ENCODE measurements around the gene IFT43. TPM values are rescaled to one million over a fixed set of nuclear protein-coding genes. Genes with fewer than 3 reads are reported as not detected.
A peak's percentile ranks its signal among the peaks of the same experiment; 100 is the strongest.

The IFT43 gene
- 10 to 100 TPM; 50.3 to 51.3 (median 51.2) TPM for polyA plus RNA-seq (ENCODE audit: insufficient read length in 3 of 3)
- long read RNA-seq, donor 1, transcript IFT43-202 (9 exons, 833 nt) = major isoform, 25 of 52 reads
- long read RNA-seq, donor 1, partial matches to known transcripts = 24 of 52 reads
- long read RNA-seq, donor 1, other reads (novel, unspliced or antisense) = 0 of 52 reads
- long read RNA-seq, donor 2, transcript IFT43-202 (9 exons, 833 nt) = major isoform, 31 of 55 reads
- long read RNA-seq, donor 2, partial matches to known transcripts = 20 of 55 reads
- long read RNA-seq, donor 2, other reads (novel, unspliced or antisense) = 0 of 55 reads
- long read RNA-seq, donor 3, transcript IFT43-202 (9 exons, 833 nt) = major isoform, 32 of 47 reads
- long read RNA-seq, donor 3, partial matches to known transcripts = 12 of 47 reads
- long read RNA-seq, donor 3, other reads (novel, unspliced or antisense) = 0 of 47 reads
- long read RNA-seq, donor 4, transcript IFT43-202 (9 exons, 833 nt) = major isoform, 25 of 53 reads
- long read RNA-seq, donor 4, partial matches to known transcripts = 25 of 53 reads
- long read RNA-seq, donor 4, other reads (novel, unspliced or antisense) = 0 of 53 reads
- long read RNA-seq, donor 5, transcript IFT43-202 (9 exons, 833 nt) = major isoform, 5 of 11 reads
- long read RNA-seq, donor 5, partial matches to known transcripts = 5 of 11 reads
- long read RNA-seq, donor 5, other reads (novel, unspliced or antisense) = 0 of 11 reads
- long read RNA-seq, donor 6, transcript IFT43-202 (9 exons, 833 nt) = major isoform, 23 of 24 reads
- long read RNA-seq, donor 6, partial matches to known transcripts = 0 of 24 reads
- long read RNA-seq, donor 6, other reads (novel, unspliced or antisense) = 0 of 24 reads
- long read RNA-seq, donor 7, transcript IFT43-202 (9 exons, 833 nt) = major isoform, 28 of 59 reads
- long read RNA-seq, donor 7, partial matches to known transcripts = 29 of 59 reads
- long read RNA-seq, donor 7, other reads (novel, unspliced or antisense) = 0 of 59 reads
- long read RNA-seq, donor 8, transcript IFT43-202 (9 exons, 833 nt) = major isoform, 9 of 10 reads
- long read RNA-seq, donor 8, partial matches to known transcripts = 0 of 10 reads
- long read RNA-seq, donor 8, other reads (novel, unspliced or antisense) = 0 of 10 reads
- long read RNA-seq, donor 9, transcript IFT43-202 (9 exons, 833 nt) = major isoform, 31 of 55 reads
- long read RNA-seq, donor 9, partial matches to known transcripts = 16 of 55 reads
- long read RNA-seq, donor 9, other reads (novel, unspliced or antisense) = 5 of 55 reads
- long read RNA-seq, donor 10, transcript IFT43-202 (9 exons, 833 nt) = major isoform, 13 of 27 reads
- long read RNA-seq, donor 10, partial matches to known transcripts = 13 of 27 reads
- long read RNA-seq, donor 10, other reads (novel, unspliced or antisense) = 0 of 27 reads
- long read RNA-seq, donor 11, transcript IFT43-202 (9 exons, 833 nt) = major isoform, 15 of 23 reads
- long read RNA-seq, donor 11, partial matches to known transcripts = 7 of 23 reads
- long read RNA-seq, donor 11, other reads (novel, unspliced or antisense) = 0 of 23 reads
- long read RNA-seq, donor 12, transcript IFT43-202 (9 exons, 833 nt) = major isoform, 31 of 53 reads
- long read RNA-seq, donor 12, partial matches to known transcripts = 17 of 53 reads
- long read RNA-seq, donor 12, other reads (novel, unspliced or antisense) = 0 of 53 reads
- long read RNA-seq, donor 13, transcript IFT43-202 (9 exons, 833 nt) = major isoform, 7 of 21 reads
- long read RNA-seq, donor 13, partial matches to known transcripts = 14 of 21 reads
- long read RNA-seq, donor 13, other reads (novel, unspliced or antisense) = 0 of 21 reads
- long read RNA-seq, donor 14 = 0 reads
- long read RNA-seq, donor 15 = 0 reads
- long read RNA-seq, donor 16, transcript IFT43-202 (9 exons, 833 nt) = major isoform, 27 of 49 reads
- long read RNA-seq, donor 16, transcript IFT43-212 (4 exons, 848 nt) = minor isoform, 5 of 49 reads
- long read RNA-seq, donor 16, partial matches to known transcripts = 17 of 49 reads
- long read RNA-seq, donor 16, other reads (novel, unspliced or antisense) = 0 of 49 reads

GRCh38 chr14:75985618-75986438, at the start of gene IFT43:
IFT43 (plus strand) TSS chr14:75985763; CDS start chr14:75985787, 24 bp downstream.
- DNase-seq = peak; percentile 91

- no peak for DNase-seq
These were observed 46.4 kb upstream of the IFT43 start for GRCh38 chr14:75939200-75939599.

- DNase-seq = no peak
These were observed 44.5 kb upstream of the IFT43 start for GRCh38 chr14:75941030-75941429.

- no peak for DNase-seq
These were observed 40.8 kb upstream of the IFT43 start for GRCh38 chr14:75944607-75945241.

GRCh38 chr14:75946785-75947184, 38.8 kb upstream of the IFT43 start:
- no peak for DNase-seq

- DNase-seq = no peak
These were observed 33.1 kb upstream of the IFT43 start for GRCh38 chr14:75952489-75952888.

- DNase-seq = no peak
These were observed 26.5 kb upstream of the IFT43 start for GRCh38 chr14:75959031-75959430.

GRCh38 chr14:75960231-75960630, 25.3 kb upstream of the IFT43 start:
- DNase-seq = no peak

- DNase-seq = no peak
These were observed 23.9 kb upstream of the IFT43 start for GRCh38 chr14:75961662-75962061.

GRCh38 chr14:75967866-75968265, 17.7 kb upstream of the IFT43 start:
- no peak for DNase-seq

GRCh38 chr14:75968456-75968855, 17.1 kb upstream of the IFT43 start:
- DNase-seq = no peak

- no peak for DNase-seq
These were observed 16.4 kb upstream of the IFT43 start for GRCh38 chr14:75969126-75969525.

GRCh38 chr14:75969891-75970290, 15.7 kb upstream of the IFT43 start:
- DNase-seq = no peak

- DNase-seq = no peak
These were observed 14.6 kb upstream of the IFT43 start for GRCh38 chr14:75970989-75971388.

- DNase-seq = no peak
These were observed 14.1 kb upstream of the IFT43 start for GRCh38 chr14:75971509-75971908.

GRCh38 chr14:75972801-75973421, 12.7 kb upstream of the IFT43 start:
- DNase-seq = no peak

- DNase-seq = no peak
These were observed 8.6 kb upstream of the IFT43 start for GRCh38 chr14:75976826-75977581.

GRCh38 chr14:75977582-75977943, 8.0 kb upstream of the IFT43 start:
- DNase-seq = no peak
